ENCODE results near the gene GXYLT2.

DNA sequence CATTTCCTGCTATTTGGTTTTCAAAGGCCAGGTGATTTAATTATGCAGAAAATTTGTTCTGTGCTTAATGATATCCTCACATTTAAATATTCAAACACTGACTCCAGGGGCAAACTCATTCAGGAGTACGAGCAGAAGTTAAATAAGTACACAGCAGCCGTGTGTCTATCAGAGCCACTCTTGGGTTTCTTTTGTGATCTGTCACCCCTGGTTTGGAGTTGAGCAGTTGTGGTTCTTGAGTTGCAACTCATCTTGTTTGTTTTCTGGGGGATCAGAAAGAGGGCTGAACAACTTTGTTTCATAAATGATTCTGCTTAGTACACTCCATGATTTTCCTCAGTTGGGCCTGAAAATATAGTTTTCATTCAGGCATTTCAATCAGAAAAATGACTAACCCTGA is 83.1 kb downstream of the GXYLT2 start:
- no peak for TF ChIP-seq CTCF (IDR thresholded peaks at IDR 0.05)
- TF ChIP-seq POLR2A (IDR thresholded peaks at IDR 0.05) = no peak

Data from thyroid gland (tissue), 4 donors.